Superior temporal gyrus (tissue), 1 donor: Measurements from ENCODE around the gene PCDHB9.
"Not testable (repeated sequence)": the region's sequence is repeated elsewhere in the genome, so short reads cannot be mapped to it uniquely, and the experiment has no call there.

Experiments
- DNase-seq: peaks from one replicate; pipeline ENCODE4 v3.0.0-alpha.2; 2016; ENCODE audit errors: extremely low spot score

Gene PCDHB9

GRCh38 chr5:141186897-141187512 is at the start of gene PCDHB9:
TSS of gene PCDHB9 (plus strand) at chr5:141187161. CDS start at chr5:141187319, 158 bp downstream.
- DNase-seq: peak; percentile 38

DNA sequence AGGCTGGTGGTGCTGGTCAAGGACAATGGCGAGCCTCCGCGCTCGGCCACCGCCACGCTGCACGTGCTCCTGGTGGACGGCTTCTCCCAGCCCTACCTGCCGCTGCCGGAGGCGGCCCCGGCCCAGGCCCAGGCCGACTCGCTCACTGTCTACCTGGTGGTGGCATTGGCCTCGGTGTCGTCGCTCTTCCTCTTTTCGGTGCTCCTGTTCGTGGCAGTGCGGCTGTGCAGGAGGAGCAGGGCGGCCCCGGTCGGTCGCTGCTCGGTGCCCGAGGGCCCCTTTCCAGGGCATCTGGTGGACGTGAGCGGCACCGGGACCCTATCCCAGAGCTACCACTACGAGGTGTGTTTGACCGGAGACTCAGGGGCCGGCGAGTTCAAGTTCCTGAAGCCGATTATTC is 49.6 kb upstream of the PCDHB9 start:
- DNase-seq: not testable (repeated sequence)

GRCh38 chr5:141149812-141150211 is 37.1 kb upstream of the PCDHB9 start, which contains the start of gene PCDHB6:
TSS of gene PCDHB6 (plus strand) at chr5:141150057. CDS start at chr5:141150258, 201 bp downstream.
- peak; percentile 15 for DNase-seq

GRCh38 chr5:141150224-141150992 is 36.6 kb upstream of the PCDHB9 start:
- no peak for DNase-seq

DNA sequence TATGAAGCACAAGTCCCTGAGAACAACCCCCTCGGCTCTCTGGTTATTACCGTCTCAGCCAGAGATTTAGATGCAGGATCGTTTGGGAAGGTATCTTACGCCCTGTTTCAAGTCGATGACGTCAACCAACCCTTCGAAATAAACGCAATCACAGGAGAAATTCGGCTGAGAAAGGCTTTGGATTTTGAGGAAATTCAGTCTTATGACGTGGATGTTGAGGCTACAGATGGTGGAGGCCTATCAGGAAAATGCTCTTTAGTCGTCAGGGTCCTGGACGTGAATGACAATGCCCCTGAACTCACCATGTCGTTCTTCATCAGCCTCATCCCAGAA is 36.0 kb upstream of the PCDHB9 start:
- no peak for DNase-seq

- DNase-seq: not testable (repeated sequence)
These were observed 35.3 kb upstream of the PCDHB9 start for GRCh38 chr5:141151632-141152031.

GRCh38 chr5:141152096-141152495 is 34.9 kb upstream of the PCDHB9 start:
- not testable (repeated sequence) for DNase-seq

- no peak for DNase-seq
These were observed 31.2 kb upstream of the PCDHB9 start for GRCh38 chr5:141155540-141156374.

GRCh38 chr5:141157356-141157755 is 29.6 kb upstream of the PCDHB9 start:
- DNase-seq: not testable (repeated sequence)

DNA sequence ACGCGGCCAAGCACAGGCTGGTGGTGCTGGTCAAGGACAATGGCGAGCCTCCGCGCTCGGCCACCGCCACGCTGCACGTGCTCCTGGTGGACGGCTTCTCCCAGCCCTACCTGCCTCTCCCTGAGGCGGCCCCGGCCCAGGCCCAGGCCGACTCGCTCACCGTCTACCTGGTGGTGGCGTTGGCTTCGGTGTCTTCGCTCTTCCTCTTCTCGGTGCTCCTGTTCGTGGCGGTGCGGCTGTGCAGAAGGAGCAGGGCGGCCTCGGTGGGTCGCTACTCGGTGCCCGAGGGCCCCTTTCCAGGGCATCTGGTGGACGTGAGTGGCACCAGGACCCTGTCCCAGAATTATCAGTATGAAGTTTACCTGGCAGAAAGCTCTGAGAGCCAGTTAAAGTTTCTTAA is 29.1 kb upstream of the PCDHB9 start:
- not testable (repeated sequence) for DNase-seq

DNA sequence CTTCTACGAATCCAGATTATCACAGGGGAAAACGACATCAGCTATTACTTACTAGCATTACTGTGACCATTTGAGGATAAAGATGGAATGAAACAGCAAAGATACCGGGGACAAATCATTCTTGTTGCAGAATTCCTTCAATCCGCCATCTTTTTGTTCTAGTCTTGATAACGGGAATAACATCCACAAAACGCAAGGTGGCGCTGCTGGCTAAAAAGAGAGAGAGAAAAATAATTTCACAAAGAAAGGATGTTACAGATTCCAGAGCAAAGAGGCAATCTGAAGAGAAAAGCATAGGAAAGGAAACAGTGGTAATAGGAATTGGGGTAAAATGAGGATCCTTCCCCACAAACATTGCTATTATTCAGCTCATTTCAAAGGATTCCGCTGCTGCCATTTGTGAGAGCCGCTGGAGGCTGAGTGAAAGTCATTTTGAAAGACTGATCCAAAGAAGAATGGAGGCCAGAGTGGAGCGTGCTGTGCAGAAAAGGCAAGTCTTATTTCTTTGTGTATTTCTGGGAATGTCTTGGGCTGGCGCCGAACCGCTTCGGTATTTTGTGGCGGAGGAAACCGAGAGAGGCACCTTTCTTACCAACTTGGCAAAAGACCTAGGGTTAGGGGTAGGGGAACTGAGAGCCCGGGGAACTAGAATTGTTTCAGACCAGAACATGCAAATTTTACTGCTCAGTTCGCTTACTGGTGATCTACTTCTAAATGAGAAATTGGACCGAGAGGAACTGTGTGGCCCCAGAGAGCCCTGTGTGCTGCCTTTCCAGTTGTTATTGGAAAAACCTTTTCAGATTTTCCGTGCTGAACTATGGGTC is 14.4 kb upstream of the PCDHB9 start, which contains the start of gene PCDHB7:
Gene PCDHB7, plus strand, starts transcription at position 264 of the 824 bp plus-strand sequence. Its CDS starts 192 bp downstream, at position 456.
- peak; percentile 67 for DNase-seq

GRCh38 chr5:141174291-141175104 is 12.5 kb upstream of the PCDHB9 start:
- not testable (repeated sequence) for DNase-seq

GRCh38 chr5:141175933-141176332 is 11.0 kb upstream of the PCDHB9 start:
- no peak for DNase-seq

- DNase-seq: not testable (repeated sequence)
These were observed 9.3 kb upstream of the PCDHB9 start, which contains the start of gene PCDHB8 for GRCh38 chr5:141177577-141178191. TSS of gene PCDHB8 (plus strand) at chr5:141177790. CDS start at chr5:141178035, 245 bp downstream.

DNA sequence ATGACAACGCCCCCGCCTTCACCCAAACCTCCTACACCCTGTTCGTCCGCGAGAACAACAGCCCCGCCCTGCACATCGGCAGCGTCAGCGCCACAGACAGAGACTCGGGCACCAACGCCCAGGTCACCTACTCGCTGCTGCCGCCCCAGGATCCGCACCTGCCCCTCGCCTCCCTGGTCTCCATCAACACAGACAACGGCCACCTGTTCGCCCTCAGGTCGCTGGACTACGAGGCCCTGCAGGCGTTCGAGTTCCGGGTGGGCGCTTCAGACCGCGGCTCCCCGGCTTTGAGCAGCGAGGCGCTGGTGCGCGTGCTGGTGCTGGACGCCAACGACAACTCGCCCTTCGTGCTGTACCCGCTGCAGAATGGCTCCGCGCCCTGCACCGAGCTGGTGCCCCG is 7.6 kb upstream of the PCDHB9 start:
- DNase-seq: not testable (repeated sequence)

DNA sequence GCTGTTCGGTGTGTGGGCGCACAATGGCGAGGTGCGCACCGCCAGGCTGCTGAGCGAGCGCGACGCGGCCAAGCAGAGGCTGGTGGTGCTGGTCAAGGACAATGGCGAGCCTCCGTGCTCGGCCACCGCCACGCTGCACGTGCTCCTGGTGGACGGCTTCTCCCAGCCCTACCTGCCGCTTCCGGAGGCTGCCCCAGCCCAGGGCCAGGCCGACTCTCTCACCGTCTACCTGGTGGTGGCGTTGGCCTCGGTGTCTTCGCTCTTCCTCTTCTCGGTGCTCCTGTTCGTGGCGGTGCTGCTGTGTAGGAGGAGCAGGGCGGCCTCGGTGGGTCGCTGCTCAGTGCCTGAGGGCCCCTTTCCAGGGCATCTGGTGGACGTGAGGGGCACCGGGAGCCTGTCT is 7.1 kb upstream of the PCDHB9 start:
- DNase-seq: not testable (repeated sequence)

DNA sequence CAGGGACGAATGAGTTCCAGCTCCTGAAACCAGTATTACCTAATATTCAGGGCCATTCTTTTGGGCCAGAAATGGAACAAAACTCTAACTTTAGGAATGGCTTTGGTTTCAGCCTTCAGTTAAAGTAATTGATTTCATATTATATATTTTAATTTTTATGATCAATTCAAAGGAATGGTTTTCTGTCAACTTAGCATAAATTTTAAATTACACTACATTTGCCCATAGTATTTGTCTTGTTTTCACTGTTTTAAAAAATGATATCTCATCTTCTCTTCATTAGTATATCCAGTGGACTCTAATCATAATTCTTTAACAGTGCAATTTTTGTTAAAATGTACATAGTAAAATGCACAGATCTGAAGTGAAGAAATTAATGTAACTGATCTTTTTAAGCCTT is 6.6 kb upstream of the PCDHB9 start:
- DNase-seq: no peak

GRCh38 chr5:141182248-141182647 is 4.7 kb upstream of the PCDHB9 start, which contains the start of gene PCDHB16:
TSS of gene PCDHB16 (plus strand) at chr5:141182387. CDS start at chr5:141182560, 173 bp downstream.
- DNase-seq: peak; percentile 64

DNA sequence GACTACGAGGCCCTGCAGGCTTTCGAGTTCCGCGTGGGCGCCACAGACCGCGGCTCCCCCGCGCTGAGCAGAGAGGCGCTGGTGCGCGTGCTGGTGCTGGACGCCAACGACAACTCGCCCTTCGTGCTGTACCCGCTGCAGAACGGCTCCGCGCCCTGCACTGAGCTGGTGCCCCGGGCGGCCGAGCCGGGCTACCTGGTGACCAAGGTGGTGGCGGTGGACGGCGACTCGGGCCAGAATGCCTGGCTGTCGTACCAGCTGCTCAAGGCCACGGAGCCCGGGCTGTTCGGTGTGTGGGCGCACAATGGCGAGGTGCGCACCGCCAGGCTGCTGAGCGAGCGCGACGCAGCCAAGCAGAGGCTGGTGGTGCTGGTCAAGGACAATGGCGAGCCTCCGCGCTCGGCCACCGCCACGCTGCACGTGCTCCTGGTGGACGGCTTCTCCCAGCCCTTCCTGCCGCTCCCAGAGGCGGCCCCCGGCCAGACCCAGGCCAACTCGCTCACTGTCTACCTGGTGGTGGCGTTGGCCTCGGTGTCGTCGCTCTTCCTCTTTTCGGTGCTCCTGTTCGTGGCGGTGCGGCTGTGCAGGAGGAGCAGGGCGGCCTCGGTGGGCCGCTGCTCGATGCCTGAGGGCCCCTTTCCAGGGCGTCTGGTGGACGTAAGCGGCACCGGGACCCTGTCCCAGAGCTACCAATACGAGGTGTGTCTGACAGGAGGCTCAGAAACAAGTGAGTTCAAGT is 2.7 kb upstream of the PCDHB9 start:
- not testable (repeated sequence) for DNase-seq
